ENCODE measurements around the gene F13B. TPM values are rescaled to one million over a fixed set of nuclear protein-coding genes. Genes with fewer than 3 reads are reported as not detected.
"Not testable (repeated sequence)": the region's sequence is repeated elsewhere in the genome, so short reads cannot be mapped to it uniquely, and the experiment has no call there.

The F13B gene, protein sequence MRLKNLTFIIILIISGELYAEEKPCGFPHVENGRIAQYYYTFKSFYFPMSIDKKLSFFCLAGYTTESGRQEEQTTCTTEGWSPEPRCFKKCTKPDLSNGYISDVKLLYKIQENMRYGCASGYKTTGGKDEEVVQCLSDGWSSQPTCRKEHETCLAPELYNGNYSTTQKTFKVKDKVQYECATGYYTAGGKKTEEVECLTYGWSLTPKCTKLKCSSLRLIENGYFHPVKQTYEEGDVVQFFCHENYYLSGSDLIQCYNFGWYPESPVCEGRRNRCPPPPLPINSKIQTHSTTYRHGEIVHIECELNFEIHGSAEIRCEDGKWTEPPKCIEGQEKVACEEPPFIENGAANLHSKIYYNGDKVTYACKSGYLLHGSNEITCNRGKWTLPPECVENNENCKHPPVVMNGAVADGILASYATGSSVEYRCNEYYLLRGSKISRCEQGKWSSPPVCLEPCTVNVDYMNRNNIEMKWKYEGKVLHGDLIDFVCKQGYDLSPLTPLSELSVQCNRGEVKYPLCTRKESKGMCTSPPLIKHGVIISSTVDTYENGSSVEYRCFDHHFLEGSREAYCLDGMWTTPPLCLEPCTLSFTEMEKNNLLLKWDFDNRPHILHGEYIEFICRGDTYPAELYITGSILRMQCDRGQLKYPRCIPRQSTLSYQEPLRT
- not detected for total RNA-seq

GRCh38 chr1:197066719-197067456, at the start of gene F13B:
F13B (minus strand) TSS chr1:197067260; CDS start chr1:197067223, 37 bp downstream.
- Histone ChIP-seq H3K27ac (ENCODE audit: low read depth, low read length) (no peak within 1 kb of the TSS), H3K9me3 (ENCODE audit: control insufficient read depth in 3 of 3, low read length in 3 of 3) (no peaks in the 10 kb centered on the region), H3K36me3 (ENCODE audit: control insufficient read depth in 3 of 3, insufficient read depth in 3 of 3, low read length in 3 of 3) (no peaks in the 10 kb centered on the region), H3K4me3 (ENCODE audit: low read length in 3 of 3) (no peak within 1 kb of the TSS), H3K27me3 (ENCODE audit: control insufficient read depth in 3 of 3, insufficient read depth in 3 of 3, low read length in 3 of 3) (no peaks in the 10 kb centered on the region), H3K9ac (ENCODE audit: low read depth in 1 of 3, low read length in 3 of 3) (no peak within 1 kb of the TSS), H3K4me1 (ENCODE audit: control insufficient read depth in 3 of 3, insufficient read depth in 3 of 3, low read length in 3 of 3) (no peaks in the 10 kb centered on the region)

GRCh38 chr1:197116156-197116555, 49.1 kb upstream of the F13B start:
- Histone ChIP-seq H3K9ac (ENCODE audit: low read depth in 1 of 3, low read length in 3 of 3) (no peak overlapping the region), H3K9me3 (ENCODE audit: control insufficient read depth in 3 of 3, low read length in 3 of 3) (no peaks in the 10 kb centered on the region)

GRCh38 chr1:197106869-197107268, 39.8 kb upstream of the F13B start:
- Histone ChIP-seq H3K27ac (ENCODE audit: low read depth, low read length) (no peak overlapping the region), H3K27me3 (ENCODE audit: control insufficient read depth in 3 of 3, insufficient read depth in 3 of 3, low read length in 3 of 3) (no peaks in the 10 kb centered on the region), H3K36me3 (ENCODE audit: control insufficient read depth in 3 of 3, insufficient read depth in 3 of 3, low read length in 3 of 3) (no peaks in the 10 kb centered on the region), H3K4me3 (ENCODE audit: low read length in 3 of 3) (no peak overlapping the region), H3K4me1 (ENCODE audit: control insufficient read depth in 3 of 3, insufficient read depth in 3 of 3, low read length in 3 of 3) (no peaks in the 10 kb centered on the region), H3K9ac (ENCODE audit: low read depth in 1 of 3, low read length in 3 of 3) (no peak overlapping the region), H3K9me3 (ENCODE audit: control insufficient read depth in 3 of 3, low read length in 3 of 3) (no peaks in the 10 kb centered on the region)

More at GRCh38 chr1:197116156-197116555, 49.1 kb upstream of the F13B start:
- H3K27me3 ChIP-seq (ENCODE audit: control insufficient read depth in 3 of 3, insufficient read depth in 3 of 3, low read length in 3 of 3): no peaks in the 10 kb centered on the region
- H3K27ac ChIP-seq (ENCODE audit: low read depth, low read length): no peak overlapping the region
- H3K4me3 ChIP-seq (ENCODE audit: low read length in 3 of 3): no peak overlapping the region
- H3K4me1 ChIP-seq (ENCODE audit: control insufficient read depth in 3 of 3, insufficient read depth in 3 of 3, low read length in 3 of 3): no peaks in the 10 kb centered on the region
- no peaks in the 10 kb centered on the region for H3K36me3 ChIP-seq (ENCODE audit: control insufficient read depth in 3 of 3, insufficient read depth in 3 of 3, low read length in 3 of 3)

GRCh38 chr1:197103300-197103699, 36.2 kb upstream of the F13B start:
- H3K4me3 ChIP-seq (ENCODE audit: low read length in 3 of 3): no peak overlapping the region
- no peaks in the 10 kb centered on the region for H3K27me3 ChIP-seq (ENCODE audit: control insufficient read depth in 3 of 3, insufficient read depth in 3 of 3, low read length in 3 of 3)
- no peaks in the 10 kb centered on the region for H3K36me3 ChIP-seq (ENCODE audit: control insufficient read depth in 3 of 3, insufficient read depth in 3 of 3, low read length in 3 of 3)
- no peak overlapping the region for H3K9ac ChIP-seq (ENCODE audit: low read depth in 1 of 3, low read length in 3 of 3)
- H3K4me1 ChIP-seq (ENCODE audit: control insufficient read depth in 3 of 3, insufficient read depth in 3 of 3, low read length in 3 of 3): no peaks in the 10 kb centered on the region
- no peak overlapping the region for H3K27ac ChIP-seq (ENCODE audit: low read depth, low read length)
- no peaks in the 10 kb centered on the region for H3K9me3 ChIP-seq (ENCODE audit: control insufficient read depth in 3 of 3, low read length in 3 of 3)

GRCh38 chr1:197101978-197102377, 34.9 kb upstream of the F13B start:
- no peak overlapping the region for H3K9ac ChIP-seq (ENCODE audit: low read depth in 1 of 3, low read length in 3 of 3)
- no peak overlapping the region for H3K4me3 ChIP-seq (ENCODE audit: low read length in 3 of 3)
- H3K27me3 ChIP-seq (ENCODE audit: control insufficient read depth in 3 of 3, insufficient read depth in 3 of 3, low read length in 3 of 3): no peaks in the 10 kb centered on the region
- no peaks in the 10 kb centered on the region for H3K4me1 ChIP-seq (ENCODE audit: control insufficient read depth in 3 of 3, insufficient read depth in 3 of 3, low read length in 3 of 3)
- no peaks in the 10 kb centered on the region for H3K36me3 ChIP-seq (ENCODE audit: control insufficient read depth in 3 of 3, insufficient read depth in 3 of 3, low read length in 3 of 3)
- no peaks in the 10 kb centered on the region for H3K9me3 ChIP-seq (ENCODE audit: control insufficient read depth in 3 of 3, low read length in 3 of 3)
- H3K27ac ChIP-seq (ENCODE audit: low read depth, low read length): no peak overlapping the region

DNA sequence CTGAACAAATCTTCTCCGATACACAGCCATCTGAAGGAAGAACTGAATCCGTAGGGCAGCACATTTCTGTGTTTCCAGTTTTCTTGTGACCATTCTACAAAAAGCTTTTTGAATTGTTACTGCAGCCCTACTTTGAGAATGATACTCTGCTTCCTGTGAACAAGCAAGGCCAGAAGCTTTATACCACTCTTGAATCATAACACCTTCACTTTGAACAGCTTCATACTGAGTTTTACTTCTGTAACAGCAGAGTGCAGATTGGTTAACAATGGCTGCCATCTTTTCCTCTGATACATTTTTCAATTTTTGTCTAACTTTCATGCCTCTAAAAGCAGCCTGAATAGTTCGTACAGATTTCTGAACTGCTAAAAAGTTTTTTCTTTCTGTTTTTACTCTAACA, 33.6 kb upstream of the F13B start:
- no peak overlapping the region for H3K9ac ChIP-seq (ENCODE audit: low read depth in 1 of 3, low read length in 3 of 3)
- H3K4me1 ChIP-seq (ENCODE audit: control insufficient read depth in 3 of 3, insufficient read depth in 3 of 3, low read length in 3 of 3): no peaks in the 10 kb centered on the region
- no peak overlapping the region for H3K27ac ChIP-seq (ENCODE audit: low read depth, low read length)
- no peak overlapping the region for H3K4me3 ChIP-seq (ENCODE audit: low read length in 3 of 3)
- no peaks in the 10 kb centered on the region for H3K27me3 ChIP-seq (ENCODE audit: control insufficient read depth in 3 of 3, insufficient read depth in 3 of 3, low read length in 3 of 3)
- no peaks in the 10 kb centered on the region for H3K9me3 ChIP-seq (ENCODE audit: control insufficient read depth in 3 of 3, low read length in 3 of 3)
- no peaks in the 10 kb centered on the region for H3K36me3 ChIP-seq (ENCODE audit: control insufficient read depth in 3 of 3, insufficient read depth in 3 of 3, low read length in 3 of 3)

GRCh38 chr1:197099444-197099843, 32.4 kb upstream of the F13B start:
- H3K4me1 ChIP-seq (ENCODE audit: control insufficient read depth in 3 of 3, insufficient read depth in 3 of 3, low read length in 3 of 3): no peaks in the 10 kb centered on the region
- H3K27me3 ChIP-seq (ENCODE audit: control insufficient read depth in 3 of 3, insufficient read depth in 3 of 3, low read length in 3 of 3): no peaks in the 10 kb centered on the region
- H3K36me3 ChIP-seq (ENCODE audit: control insufficient read depth in 3 of 3, insufficient read depth in 3 of 3, low read length in 3 of 3): no peaks in the 10 kb centered on the region
- H3K9ac ChIP-seq (ENCODE audit: low read depth in 1 of 3, low read length in 3 of 3): no peak overlapping the region
- H3K27ac ChIP-seq (ENCODE audit: low read depth, low read length): no peak overlapping the region
- no peak overlapping the region for H3K4me3 ChIP-seq (ENCODE audit: low read length in 3 of 3)
- no peaks in the 10 kb centered on the region for H3K9me3 ChIP-seq (ENCODE audit: control insufficient read depth in 3 of 3, low read length in 3 of 3)

GRCh38 chr1:197096971-197097370, 29.9 kb upstream of the F13B start:
- not testable (repeated sequence) for H3K9me3 ChIP-seq (ENCODE audit: control insufficient read depth in 3 of 3, low read length in 3 of 3); H3K9ac ChIP-seq (ENCODE audit: low read depth in 1 of 3, low read length in 3 of 3); H3K4me3 ChIP-seq (ENCODE audit: low read length in 3 of 3); H3K27me3 ChIP-seq (ENCODE audit: control insufficient read depth in 3 of 3, insufficient read depth in 3 of 3, low read length in 3 of 3); H3K4me1 ChIP-seq (ENCODE audit: control insufficient read depth in 3 of 3, insufficient read depth in 3 of 3, low read length in 3 of 3); H3K27ac ChIP-seq (ENCODE audit: low read depth, low read length); H3K36me3 ChIP-seq (ENCODE audit: control insufficient read depth in 3 of 3, insufficient read depth in 3 of 3, low read length in 3 of 3)

- no peaks in the 10 kb centered on the region for H3K9me3 ChIP-seq (ENCODE audit: control insufficient read depth in 3 of 3, low read length in 3 of 3)
- H3K36me3 ChIP-seq (ENCODE audit: control insufficient read depth in 3 of 3, insufficient read depth in 3 of 3, low read length in 3 of 3): no peaks in the 10 kb centered on the region
- H3K27ac ChIP-seq (ENCODE audit: low read depth, low read length): no peak overlapping the region
- H3K27me3 ChIP-seq (ENCODE audit: control insufficient read depth in 3 of 3, insufficient read depth in 3 of 3, low read length in 3 of 3): no peaks in the 10 kb centered on the region
- H3K4me3 ChIP-seq (ENCODE audit: low read length in 3 of 3): no peak overlapping the region
- no peak overlapping the region for H3K9ac ChIP-seq (ENCODE audit: low read depth in 1 of 3, low read length in 3 of 3)
- H3K4me1 ChIP-seq (ENCODE audit: control insufficient read depth in 3 of 3, insufficient read depth in 3 of 3, low read length in 3 of 3): no peaks in the 10 kb centered on the region
Measured at GRCh38 chr1:197096137-197096536, 29.1 kb upstream of the F13B start.
